Activated CD4-positive, alpha-beta T cell treated with anti-CD3 and anti-CD28 coated beads, Interleukin-2, amount 10 ng/mL, durations not matched to agents 7 days and 5 days (primary cell): Measurements from ENCODE around the gene PWWP2B. TPM values are rescaled to one million over a fixed set of nuclear protein-coding genes. Genes with fewer than 3 reads are reported as not detected.

ENCODE experiments used
- CTCF ChIA-PET: fragments of 350-600 bp; sonication (Branson Sonifier 250); formaldehyde crosslinking; loops from one replicate; lab custom pipeline; 2021; ENCODE audit warnings: antibody characterized with exemption; lab: Charles Lee
- POLR2A ChIA-PET: fragments of 350-600 bp; sonication (Branson Sonifier 250); formaldehyde crosslinking; loops from one replicate; lab custom pipeline; 2021; ENCODE audit warnings: antibody characterized with exemption; lab: Charles Lee
- DNase-seq: peaks from one replicate; pipeline ENCODE4 v3.0.0-alpha.2; 2020
- H3K27ac Mint-ChIP-seq: one replicate; pipeline ENCODE4 v1.8.0; 2021; ENCODE audit warnings: mild to moderate bottlenecking, moderate library complexity, mixed read lengths
- H3K27me3 Mint-ChIP-seq: one replicate; pipeline ENCODE4 v1.8.0; 2021; ENCODE audit warnings: mixed read lengths
- H3K36me3 Mint-ChIP-seq: one replicate; pipeline ENCODE4 v1.8.0; 2021; ENCODE audit warnings: low read depth, mixed read lengths
- H3K4me1 Mint-ChIP-seq: one replicate; pipeline ENCODE4 v1.8.0; 2021; ENCODE audit warnings: mixed read lengths
- H3K4me3 Mint-ChIP-seq: one replicate; pipeline ENCODE4 v1.8.0; 2021; ENCODE audit warnings: mild to moderate bottlenecking, moderate library complexity, mixed read lengths
- H3K9me3 Mint-ChIP-seq: one replicate; pipeline ENCODE4 v1.8.0; 2021; ENCODE audit warnings: mixed read lengths
- total RNA-seq, 2 experiments: library from RNA; stranded (reverse); gene quantifications; one replicate each; pipeline ENCODE4 v1.2.3, GENCODE V29; 2021

The PWWP2B gene
- total RNA-seq, 2 experiments from 2014 or later: 8.1 to 9.3 TPM

DNA sequence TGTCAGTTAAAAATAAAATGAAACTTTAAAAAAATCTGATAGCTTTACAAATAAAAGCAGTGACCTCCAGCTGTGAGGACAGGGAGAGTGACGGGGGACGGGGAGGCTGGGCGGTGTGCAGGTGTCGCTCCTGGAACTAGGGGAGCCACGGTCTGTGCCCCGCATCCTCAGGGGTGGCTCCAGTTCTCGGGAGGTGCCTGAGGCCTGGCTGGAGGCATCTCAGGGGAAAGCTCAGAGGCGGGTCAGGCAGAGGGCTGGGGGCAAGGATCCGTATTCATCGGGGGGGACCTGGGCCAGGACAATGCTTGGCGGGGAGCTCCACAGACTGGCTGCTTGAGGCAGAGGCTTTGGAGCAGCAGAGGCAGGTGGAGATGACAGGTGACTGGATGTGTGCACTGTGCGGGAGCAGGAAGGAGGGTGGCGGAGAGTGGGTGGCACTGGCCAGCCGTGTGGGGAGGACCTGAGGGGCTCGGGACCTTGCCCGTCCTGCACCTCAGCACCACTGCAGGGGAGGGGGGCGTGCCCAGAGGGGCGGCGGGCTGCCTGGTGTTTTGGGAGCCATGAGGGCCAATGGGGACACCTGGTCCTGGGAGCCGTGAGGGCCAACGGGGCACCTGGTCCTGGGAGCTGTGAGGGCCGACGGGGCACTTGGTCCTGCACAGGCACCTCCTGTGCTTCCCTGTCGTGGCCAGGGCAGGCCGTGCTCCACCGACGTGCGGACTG is 13.2 kb downstream of the PWWP2B start:
- Mint-ChIP-seq H3K4me3 (no peak overlapping the region), H3K27me3 (no peaks in the 10 kb centered on the region), H3K27ac (no peak overlapping the region), H3K9me3 (no peaks in the 10 kb centered on the region), H3K4me1 (peaks cover 8% of the 10 kb centered on the region), H3K36me3 (peaks cover 3% of the 10 kb centered on the region)
- ChIA-PET POLR2A (no interaction called here), CTCF (interaction anchor here (0.6 to 1.6 kb wide), 2 partner anchors 11 to 42 kb away, joined by 3 to 5 read pairs; no protein-coding TSS in a partner anchor)
- DNase-seq: no peak

DNA sequence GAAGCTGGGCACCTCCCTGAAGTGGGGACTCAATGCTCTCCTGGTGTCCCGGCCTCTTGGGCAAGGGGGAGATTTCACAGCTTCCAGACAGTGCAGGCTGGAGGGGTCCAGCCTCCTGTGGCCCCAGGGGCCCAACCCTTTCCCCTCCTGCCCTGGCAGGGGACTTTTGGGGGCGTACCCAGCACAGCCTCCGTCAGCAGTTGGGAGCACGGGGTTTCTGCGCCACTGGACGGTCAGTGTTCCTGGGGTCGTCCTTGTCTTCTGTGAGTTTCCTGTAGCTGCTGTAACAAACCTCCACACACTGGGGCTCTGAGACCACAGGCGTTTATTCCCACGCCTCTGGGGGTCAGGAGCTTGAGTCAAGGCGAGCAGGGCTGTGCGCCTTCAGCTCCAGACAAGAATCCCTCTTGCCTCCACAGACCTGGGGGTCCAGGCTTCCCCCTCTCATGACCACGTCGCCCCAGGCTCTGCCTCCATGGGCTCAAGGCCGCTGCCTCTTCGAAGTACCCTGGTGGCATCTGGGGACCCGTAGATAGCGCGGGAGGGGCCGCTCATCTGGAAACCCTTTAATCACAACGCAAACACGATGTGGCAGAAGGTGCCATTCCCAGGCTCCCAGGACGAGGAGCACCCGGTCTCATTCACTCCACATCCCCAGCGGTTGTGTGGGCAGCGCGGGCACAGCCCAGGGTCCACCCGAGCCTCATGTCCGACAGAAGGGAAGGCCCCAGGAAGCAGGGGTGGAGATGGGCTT is 14.0 kb downstream of the PWWP2B start:
- ChIA-PET CTCF (interaction anchor here (1.6 kb wide), 1 partner anchor 10 kb away, joined by 5 read pairs; no protein-coding TSS in a partner anchor), POLR2A (no interaction called here)
- Mint-ChIP-seq H3K9me3 (no peaks in the 10 kb centered on the region), H3K4me1 (peaks cover 8% of the 10 kb centered on the region), H3K4me3 (no peak overlapping the region), H3K27ac (no peak overlapping the region), H3K36me3 (peaks cover 2% of the 10 kb centered on the region), H3K27me3 (no peaks in the 10 kb centered on the region)
- no peak for DNase-seq

DNA sequence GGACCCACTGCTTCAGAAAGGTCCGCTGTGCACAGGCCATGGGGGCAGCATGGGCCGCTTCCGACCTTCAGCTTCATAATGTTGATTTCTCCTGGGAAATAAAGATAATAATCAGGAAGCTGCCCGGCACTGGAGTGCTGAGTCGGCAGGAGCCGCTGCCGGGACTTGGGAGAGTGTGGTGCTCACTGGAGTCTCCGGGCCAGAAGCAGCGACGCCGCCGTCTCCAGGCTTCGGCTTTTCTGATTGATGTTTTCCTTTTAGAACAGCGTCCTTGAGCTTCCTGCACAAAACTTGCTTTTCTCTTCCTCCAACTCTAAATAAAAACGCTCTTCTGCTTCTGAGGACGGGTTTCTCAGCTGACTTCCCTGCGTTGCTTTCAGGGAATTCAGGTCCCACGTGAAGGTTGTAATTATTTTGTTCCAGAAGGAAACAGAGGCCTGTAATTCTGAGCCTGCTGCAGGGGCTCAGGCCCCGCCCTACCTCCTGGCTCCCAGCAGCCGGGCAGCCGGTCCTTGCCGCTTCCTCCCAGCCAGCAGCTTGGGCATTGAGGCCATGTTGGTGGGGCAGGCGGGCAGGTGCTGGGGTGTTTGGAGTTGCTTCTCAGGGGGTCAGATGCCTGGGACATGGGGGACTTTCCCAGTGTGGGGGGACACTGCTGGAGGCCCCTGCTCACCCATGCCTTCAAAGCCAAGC is 14.7 kb downstream of the PWWP2B start:
- ChIA-PET CTCF (no interaction called here), POLR2A (interaction anchor here (0.6 kb wide), 1 partner anchor 9 kb away, joined by 3 read pairs; no protein-coding TSS in a partner anchor)
- peak overlapping the region; percentile 31 for H3K27ac Mint-ChIP-seq
- no peak for DNase-seq
- peaks cover 8% of the 10 kb centered on the region for H3K4me1 Mint-ChIP-seq
- H3K36me3 Mint-ChIP-seq: peaks cover under 1% of the 10 kb centered on the region
- H3K4me3 Mint-ChIP-seq: no peak overlapping the region
- no peaks in the 10 kb centered on the region for H3K9me3 Mint-ChIP-seq
- no peaks in the 10 kb centered on the region for H3K27me3 Mint-ChIP-seq

DNA sequence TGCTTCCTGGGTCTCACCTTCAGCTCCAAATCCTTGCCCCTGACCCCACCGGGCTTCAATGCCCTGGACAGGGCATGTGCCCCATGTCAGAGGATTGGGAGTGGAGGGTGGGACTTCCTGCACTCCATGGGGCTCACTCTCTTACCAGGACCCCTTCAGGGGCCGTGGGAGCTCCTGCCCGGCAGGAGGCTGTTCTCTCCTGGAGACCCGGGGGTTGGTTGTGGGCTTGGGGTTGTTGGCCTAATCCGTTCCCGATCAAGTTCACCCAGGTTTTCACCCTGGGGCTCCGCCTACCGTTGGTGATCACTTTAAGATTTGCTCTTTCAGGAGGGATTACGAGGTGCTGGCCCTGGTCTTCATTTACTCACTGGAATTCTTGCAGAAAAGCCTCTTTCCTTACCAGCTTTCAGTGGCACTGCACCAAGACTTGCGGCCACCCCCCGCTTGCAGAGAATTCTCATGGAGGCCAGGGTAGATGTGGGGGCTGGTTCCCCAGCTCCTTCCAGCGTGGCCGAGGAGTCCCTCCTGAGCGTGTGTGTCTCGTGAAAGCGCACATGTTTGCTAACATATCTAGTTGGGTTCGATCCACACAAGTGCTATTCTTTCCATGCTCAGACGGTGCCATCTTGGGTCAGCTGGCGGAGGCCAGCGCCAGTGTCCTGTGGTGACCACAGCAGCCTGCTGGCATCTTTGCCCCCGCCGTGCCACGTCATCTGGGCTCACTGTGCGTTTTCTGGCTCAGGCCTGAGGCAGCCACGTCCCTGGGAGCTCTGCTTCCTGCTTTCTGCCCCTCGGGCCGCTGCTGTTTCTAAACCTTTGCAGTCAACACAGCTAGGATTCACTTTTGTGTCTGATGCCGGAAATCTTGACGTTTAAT is 15.6 kb downstream of the PWWP2B start:
- ChIA-PET POLR2A (interaction anchor here (0.6 kb wide), 1 partner anchor 9 kb away, joined by 3 read pairs; no protein-coding TSS in a partner anchor), CTCF (no interaction called here)
- Mint-ChIP-seq H3K9me3 (no peaks in the 10 kb centered on the region), H3K27me3 (no peaks in the 10 kb centered on the region), H3K4me1 (peaks cover 7% of the 10 kb centered on the region), H3K27ac (no peak overlapping the region), H3K36me3 (no peaks in the 10 kb centered on the region), H3K4me3 (no peak overlapping the region)
- no peak for DNase-seq

DNA sequence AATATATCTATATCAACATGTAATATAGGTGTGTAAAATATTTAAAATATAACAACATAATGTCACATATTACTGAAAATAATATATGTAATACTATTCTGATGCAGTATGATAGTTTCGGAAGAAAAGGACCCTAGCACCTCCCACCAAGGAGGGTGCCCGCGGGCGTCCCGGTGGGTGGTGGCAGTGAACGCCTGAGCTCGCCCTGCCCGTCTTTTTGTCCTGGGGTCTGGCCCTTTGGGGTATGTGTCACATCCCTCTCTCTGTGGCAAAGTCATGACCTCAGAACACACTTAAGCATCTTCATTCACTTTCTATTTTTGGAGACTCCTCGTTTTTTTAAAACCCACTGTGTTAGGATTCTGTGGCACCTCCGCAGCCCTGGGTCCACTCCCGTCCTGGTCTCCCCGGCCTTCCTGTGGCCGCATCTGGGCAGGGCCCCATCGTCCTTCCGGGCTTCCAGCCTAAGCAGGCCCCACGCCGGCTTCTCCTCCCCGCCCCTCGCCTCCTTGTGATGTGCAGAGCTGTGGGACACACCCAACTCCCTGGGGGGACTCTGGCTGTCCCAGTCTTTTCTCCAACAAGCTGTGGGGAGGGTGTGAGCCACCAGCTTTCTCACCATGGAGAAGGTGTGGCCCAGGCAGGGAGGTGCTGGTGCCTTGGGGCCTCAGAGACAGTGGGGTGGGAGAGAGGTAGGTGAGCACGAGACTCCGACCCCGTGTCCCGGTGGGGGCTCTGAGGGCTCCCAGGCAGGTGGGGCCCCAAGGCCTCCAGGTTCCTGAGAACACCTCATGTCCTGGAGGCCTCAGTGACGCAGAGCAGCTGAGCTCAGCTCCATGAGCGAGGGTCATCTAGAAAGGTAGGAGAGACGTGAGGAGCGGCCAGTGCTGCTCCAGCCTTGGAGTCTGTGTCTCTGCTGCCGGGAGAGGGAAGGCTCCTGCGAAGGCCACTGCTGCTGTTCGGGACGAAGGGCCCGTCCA is 16.5 kb downstream of the PWWP2B start:
- DNase-seq: no peak
- H3K27me3 Mint-ChIP-seq: no peaks in the 10 kb centered on the region
- H3K4me1 Mint-ChIP-seq: no peaks in the 10 kb centered on the region
- H3K27ac Mint-ChIP-seq: no peak overlapping the region
- POLR2A ChIA-PET: no interaction called here
- no peaks in the 10 kb centered on the region for H3K9me3 Mint-ChIP-seq
- no peak overlapping the region for H3K4me3 Mint-ChIP-seq
- CTCF ChIA-PET: interaction anchor here (1.1 kb wide), 1 partner anchor 18 kb away, joined by 3 read pairs; no protein-coding TSS in a partner anchor
- H3K36me3 Mint-ChIP-seq: no peaks in the 10 kb centered on the region

DNA sequence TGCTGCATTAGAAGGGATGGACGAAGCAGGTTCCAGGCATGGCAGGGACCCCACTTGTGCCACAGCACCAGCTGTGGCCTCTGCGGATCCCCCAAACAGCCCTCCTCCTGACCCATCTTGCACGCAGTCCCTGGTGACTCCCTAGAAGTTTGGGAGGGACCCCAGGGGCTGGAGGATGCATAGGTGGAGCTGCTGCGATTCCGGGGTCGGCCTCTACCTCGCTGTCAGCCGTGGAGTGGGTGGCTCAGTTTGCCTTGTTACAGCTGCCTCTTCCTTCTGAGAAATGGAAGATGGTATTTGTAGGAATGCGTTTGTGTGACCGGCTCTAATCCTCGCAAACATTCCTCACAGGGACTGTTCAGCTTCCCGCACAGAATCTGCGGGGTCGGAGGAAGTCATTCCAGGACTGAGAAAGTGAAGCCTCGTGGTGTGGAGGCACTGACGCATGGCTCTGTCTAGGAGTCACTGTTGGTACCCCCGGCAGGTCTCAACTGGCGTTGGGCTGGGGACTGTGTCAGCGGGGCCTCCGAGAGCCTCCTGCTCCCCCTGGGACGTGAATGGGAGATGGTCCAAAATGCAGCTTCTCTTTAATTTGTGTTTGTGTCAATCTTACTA is 17.5 kb downstream of the PWWP2B start:
- H3K4me3 Mint-ChIP-seq: no peak overlapping the region
- no peaks in the 10 kb centered on the region for H3K36me3 Mint-ChIP-seq
- no peaks in the 10 kb centered on the region for H3K27me3 Mint-ChIP-seq
- H3K9me3 Mint-ChIP-seq: no peaks in the 10 kb centered on the region
- POLR2A ChIA-PET: no interaction called here
- H3K27ac Mint-ChIP-seq: no peak overlapping the region
- H3K4me1 Mint-ChIP-seq: peaks cover 4% of the 10 kb centered on the region
- no peak for DNase-seq
- CTCF ChIA-PET: interaction anchor here (0.9 to 1.1 kb wide), 2 partner anchors 17 to 188 kb away, joined by 3 read pairs; no protein-coding TSS in a partner anchor

DNA sequence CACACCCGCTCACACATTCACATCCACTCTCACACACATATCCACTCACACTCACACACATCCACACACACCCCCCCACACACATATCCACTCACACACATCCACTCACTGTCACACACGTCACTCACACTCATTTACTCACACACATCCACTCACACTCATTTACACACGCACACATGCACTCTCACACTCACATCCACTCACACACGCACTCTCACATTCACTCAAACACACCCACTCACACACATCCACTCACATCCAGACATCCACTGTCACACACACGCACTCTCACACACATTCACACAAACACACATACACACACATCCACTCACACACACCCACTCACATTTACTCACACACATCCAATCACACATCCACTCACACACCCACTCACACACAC is 18.3 kb downstream of the PWWP2B start:
- H3K4me3 Mint-ChIP-seq: no peak overlapping the region
- no peaks in the 10 kb centered on the region for H3K9me3 Mint-ChIP-seq
- ChIA-PET POLR2A (no interaction called here), CTCF (interaction anchor here (0.9 kb wide), 1 partner anchor 189 kb away, joined by 3 read pairs; no protein-coding TSS in a partner anchor)
- no peak for DNase-seq
- H3K27me3 Mint-ChIP-seq: no peaks in the 10 kb centered on the region
- peak overlapping the region; percentile 11 for H3K27ac Mint-ChIP-seq
- H3K36me3 Mint-ChIP-seq: no peaks in the 10 kb centered on the region
- peaks cover 5% of the 10 kb centered on the region for H3K4me1 Mint-ChIP-seq

DNA sequence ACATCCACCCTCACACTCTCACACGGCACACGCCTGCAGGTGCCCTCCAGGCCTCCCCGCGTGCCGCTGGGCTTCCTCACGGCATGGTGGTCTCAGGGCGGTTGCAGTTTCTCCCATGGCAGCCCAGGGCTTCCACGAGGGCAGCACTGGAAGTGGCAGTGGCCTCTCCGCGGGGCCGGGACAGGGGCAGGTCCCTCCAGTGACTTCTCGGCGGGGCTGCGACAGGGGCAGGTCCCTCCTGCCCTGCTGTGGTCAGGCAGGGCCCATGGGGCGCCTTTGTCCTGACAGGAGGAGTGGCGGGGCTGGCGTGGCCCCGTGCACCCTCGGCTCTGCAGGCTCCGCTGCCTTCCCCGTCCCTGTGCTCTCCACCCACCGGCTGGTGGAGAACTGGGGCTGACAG is 19.0 kb downstream of the PWWP2B start:
- DNase-seq: no peak
- H3K9me3 Mint-ChIP-seq: no peaks in the 10 kb centered on the region
- H3K36me3 Mint-ChIP-seq: no peaks in the 10 kb centered on the region
- CTCF ChIA-PET: no interaction called here
- H3K27me3 Mint-ChIP-seq: no peaks in the 10 kb centered on the region
- H3K4me1 Mint-ChIP-seq: peaks cover 9% of the 10 kb centered on the region
- H3K27ac Mint-ChIP-seq: no peak overlapping the region
- POLR2A ChIA-PET: no interaction called here
- H3K4me3 Mint-ChIP-seq: no peak overlapping the region

DNA sequence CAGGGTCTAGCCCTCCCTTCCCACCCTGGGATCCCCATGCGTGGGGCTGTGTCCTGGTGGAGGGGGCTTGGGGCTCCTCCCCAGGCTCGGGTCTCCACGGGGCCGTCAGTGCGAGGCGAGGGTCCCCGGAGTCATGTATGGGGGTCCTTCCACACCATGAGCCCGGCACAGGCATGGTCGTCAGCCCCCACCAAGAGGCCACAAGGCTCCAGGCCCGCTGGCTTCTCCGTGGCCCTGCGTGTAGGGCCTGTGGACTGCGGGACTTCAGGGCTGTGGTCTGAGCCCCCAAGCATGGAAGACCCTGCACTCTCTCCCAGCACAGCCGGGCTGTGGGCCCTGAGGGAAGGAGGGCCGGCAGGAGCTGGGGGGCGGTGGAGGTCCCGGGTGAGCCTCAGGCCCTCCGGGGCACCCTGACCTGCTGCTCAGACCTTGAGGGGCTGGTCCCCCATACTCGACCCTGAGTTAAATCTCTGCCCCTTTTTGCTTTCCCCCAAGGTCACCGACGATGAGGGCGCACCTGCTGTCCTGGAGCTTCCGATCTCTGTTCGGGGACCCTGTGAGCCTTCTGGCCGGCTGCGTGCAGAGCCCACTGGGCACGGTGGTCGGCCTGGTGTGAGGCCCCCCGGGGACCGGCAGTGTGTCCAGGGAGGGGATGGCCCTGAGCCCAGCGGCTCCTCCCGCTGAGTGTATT is 19.7 kb downstream of the PWWP2B start:
- Mint-ChIP-seq H3K27me3 (no peaks in the 10 kb centered on the region), H3K36me3 (no peaks in the 10 kb centered on the region), H3K9me3 (no peaks in the 10 kb centered on the region), H3K4me1 (peaks cover 13% of the 10 kb centered on the region), H3K4me3 (no peak overlapping the region), H3K27ac (no peak overlapping the region)
- POLR2A ChIA-PET: no interaction called here
- DNase-seq: no peak
- CTCF ChIA-PET: interaction anchor here (1.0 kb wide), 1 partner anchor 30 kb away, joined by 3 read pairs; no protein-coding TSS in a partner anchor

DNA sequence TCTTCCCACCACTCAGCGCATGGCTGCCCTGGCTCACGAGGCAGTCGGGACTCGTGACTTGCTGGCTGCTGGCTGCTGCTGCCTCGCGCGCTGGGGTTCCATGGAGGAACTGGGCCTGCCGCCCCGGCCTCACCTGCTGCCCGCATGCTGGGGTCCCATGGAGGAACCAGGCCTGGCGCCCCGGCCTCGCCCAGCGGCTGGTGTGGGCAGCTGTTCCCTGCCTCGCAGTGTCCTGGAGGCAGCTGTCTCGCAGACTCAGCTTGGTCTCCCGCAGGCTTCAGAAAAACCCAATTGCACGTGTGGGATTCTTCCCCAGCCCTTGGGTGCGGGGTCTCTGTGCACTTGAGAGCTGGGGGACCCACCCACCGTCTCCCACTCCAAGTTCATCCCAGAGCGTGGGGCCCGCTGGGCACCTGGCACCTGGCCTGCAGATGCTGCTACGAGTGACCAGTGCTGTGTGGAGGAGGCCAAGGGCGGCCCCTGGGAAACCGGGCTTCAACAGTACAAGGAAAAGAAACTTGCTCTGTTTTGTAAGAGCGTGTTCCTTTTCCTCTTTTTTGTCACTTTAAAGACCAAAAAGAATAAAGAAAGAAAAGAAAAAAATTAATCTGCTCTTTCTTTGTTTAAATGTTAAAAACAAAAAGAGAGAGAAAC is 20.4 kb downstream of the PWWP2B start:
- H3K36me3 Mint-ChIP-seq: no peaks in the 10 kb centered on the region
- H3K27me3 Mint-ChIP-seq: no peaks in the 10 kb centered on the region
- no peak overlapping the region for H3K4me3 Mint-ChIP-seq
- no peaks in the 10 kb centered on the region for H3K9me3 Mint-ChIP-seq
- peaks cover 20% of the 10 kb centered on the region for H3K4me1 Mint-ChIP-seq
- no peak overlapping the region for H3K27ac Mint-ChIP-seq
- DNase-seq: no peak
- ChIA-PET POLR2A (no interaction called here), CTCF (interaction anchor here (1.0 kb wide), 1 partner anchor 29 kb away, joined by 3 read pairs; no protein-coding TSS in a partner anchor)
